Femur (tissue), 1 donor: ENCODE results near the gene TEX2.
"Not testable (repeated sequence)": the region's sequence is repeated elsewhere in the genome, so short reads cannot be mapped to it uniquely, and the experiment has no call there.

ENCODE experiments used
- DNase-seq: peaks from one replicate; pipeline ENCODE4 v3.0.0-alpha.2; 2017

The TEX2 gene

DNA sequence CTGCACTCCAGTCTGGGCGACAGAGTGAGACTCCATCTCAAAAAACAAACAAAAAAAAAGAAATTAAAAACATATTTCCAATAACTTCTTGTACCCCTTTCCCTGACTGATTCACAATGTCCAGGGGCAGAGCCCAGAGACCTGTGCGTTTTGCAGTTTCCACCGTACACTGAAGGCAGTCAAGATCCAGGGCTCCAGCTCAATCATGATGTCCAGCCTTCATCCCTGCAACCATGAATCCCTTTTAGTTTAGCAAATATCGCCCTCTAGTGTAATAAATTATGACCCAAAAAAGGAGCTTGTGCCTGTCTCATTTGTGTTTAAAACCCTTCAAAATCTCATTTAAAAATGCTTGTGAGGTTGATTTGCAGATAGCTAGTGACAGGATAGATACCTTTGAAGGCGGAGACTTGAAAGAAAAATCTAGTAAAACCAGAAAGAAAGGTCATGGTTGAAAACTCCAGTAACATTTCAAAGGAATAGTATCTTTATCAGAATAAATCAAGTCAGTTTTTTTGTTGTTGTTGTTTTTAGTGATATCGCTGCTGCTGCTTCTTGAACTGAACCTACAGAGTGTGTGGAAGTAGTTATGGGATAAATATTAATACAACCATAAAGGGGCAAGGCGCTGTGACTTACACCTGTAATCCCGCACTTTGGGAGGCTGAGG, 129.4 kb downstream of the TEX2 start:
- DNase-seq, result no peak

DNA sequence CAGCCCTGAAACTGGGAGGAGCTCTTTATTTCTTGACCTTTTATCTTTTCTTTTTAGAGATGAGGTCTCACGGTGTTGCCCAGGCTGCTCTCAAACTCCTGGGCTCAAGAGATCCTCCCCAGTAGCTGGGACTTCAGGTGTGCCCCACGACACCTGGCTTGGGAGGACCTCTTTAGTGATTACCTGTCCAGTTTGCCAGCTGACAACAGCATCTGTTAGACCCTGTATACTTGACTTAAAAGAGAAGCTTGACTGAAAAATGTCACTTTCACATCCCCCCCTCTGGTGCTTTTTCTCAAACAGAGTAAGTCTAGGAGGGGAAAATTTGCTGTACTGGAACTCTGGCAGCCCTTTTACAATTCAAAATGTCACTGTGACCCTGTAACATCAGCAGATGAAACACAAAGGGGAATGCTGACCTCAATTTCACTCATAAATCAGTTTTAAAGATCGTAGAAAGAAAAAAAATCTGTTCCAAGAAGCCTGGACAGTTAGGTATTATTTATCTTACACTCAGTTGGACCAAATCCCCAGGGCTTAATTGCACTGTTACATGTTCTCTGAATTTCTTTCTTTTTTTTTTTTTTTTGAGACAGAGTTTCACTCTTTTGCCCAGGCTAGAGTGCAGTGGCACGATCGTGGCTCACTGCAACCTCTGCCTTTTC, 131.3 kb downstream of the TEX2 start:
- no peak for DNase-seq

DNA sequence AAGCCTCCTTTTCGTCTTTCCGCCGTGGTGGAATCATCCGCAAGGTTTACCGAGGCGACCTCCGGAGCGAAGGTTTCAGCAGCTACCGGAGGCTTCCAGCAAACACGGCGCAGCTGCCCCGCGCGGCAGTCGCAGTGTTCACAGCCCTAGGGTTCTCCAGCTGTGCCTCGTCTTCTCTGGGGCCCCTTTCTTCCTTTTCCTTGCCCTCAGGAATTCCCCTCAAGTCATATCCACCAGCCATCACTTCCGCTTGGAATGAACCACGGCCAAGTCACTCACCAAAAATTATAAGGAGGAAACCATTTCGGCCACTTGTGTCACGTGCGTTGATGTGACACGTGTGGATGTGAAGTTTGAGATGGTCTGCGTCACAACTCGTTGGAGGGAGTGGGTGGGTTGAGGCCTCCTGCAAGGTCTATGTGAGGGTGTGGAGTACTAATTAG, 132.5 kb downstream of the TEX2 start:
- DNase-seq, result no peak

DNA sequence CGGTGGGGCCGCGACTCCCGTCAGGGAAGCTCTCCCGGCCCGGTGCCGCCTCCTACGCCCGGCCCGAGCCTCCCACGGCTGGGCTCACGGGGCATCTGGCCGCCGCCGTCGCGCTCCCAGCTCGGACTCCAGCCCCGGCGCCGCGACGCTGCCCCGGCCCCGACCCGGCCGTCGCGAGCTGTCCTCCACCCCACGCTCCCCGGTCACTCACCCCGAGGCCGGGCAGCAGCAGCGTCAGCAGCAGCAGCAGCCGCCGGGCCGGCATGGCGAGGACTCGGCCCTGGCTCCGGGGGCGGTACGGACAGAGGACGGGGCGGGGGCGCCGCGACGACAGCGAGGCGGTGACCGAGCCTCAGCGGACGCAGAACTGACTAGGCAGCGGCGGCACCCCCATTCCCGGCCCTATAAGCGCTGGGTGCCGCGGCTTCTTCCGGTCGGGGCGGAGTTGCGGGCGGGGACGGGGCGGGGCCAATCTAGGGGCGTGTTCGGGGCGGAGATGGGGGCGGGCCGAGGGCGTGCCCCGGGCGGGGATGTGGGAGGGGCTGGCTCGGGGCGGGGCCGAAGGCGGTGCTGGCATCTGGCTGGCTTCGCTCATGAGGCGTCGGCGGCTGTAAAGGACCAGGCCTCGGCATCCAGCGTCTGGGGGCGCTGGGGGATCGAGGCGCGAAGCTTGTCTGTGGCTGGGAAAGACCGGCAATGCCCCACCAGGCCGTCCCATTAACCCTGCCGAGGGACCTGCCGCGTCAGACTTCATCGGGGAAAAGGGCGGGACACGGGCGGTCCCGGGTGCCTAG, 133.1 kb downstream of the TEX2 start, which contains the start of gene ERN1:
TSS of gene ERN1 (minus strand) at position 380 of the 794 bp plus-strand sequence. CDS start at position 265, 115 bp downstream.
- DNase-seq, result peak; percentile 96

DNA sequence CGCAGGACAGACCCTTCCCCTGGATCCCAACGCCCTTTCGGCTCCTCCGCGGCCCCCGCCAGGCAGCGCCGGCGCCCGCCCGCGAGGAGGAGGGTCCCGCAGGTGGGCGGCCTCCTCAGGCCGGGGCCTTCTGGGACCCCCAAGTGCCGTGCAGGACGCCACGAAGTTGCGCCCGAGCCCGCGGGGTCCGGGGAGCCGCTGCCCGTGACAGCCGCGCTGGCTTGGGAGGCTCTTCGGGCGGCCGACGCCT, 133.6 kb downstream of the TEX2 start:
- DNase-seq, result no peak

DNA sequence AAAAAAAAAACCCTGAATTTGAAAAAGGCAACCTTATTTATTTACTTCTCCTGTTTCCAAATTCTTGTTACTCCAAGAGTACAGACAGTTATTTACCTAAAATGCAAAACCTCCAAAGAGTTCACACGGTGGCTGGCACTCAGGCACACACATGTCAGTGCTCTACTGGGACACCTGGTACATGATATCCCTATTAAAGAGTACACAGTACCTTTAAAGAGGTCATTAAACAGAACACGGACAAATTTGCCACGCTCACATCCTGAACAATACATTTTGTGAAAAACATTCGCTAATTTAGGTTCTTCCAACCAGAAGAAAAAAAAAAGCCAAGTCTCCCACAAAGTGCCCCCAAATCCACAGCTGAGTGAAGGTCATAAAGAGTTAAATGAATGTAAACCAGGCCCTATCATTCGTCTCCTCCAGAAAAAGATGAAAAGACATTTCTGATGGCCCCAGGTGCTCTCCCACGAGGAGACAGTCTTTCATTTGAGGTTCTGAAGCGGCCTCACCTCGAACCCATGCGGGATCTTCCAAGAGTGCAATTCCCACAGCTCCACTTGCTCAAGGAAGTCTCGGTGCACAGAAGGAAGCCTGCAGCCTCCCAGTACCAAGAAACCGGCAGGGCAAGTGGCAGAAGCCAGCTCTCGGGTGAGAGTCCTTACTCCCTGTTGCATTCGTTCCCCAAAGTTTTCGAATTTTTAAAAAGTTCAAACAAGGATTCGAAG, 134.1 kb downstream of the TEX2 start:
- DNase-seq, result no peak

DNA sequence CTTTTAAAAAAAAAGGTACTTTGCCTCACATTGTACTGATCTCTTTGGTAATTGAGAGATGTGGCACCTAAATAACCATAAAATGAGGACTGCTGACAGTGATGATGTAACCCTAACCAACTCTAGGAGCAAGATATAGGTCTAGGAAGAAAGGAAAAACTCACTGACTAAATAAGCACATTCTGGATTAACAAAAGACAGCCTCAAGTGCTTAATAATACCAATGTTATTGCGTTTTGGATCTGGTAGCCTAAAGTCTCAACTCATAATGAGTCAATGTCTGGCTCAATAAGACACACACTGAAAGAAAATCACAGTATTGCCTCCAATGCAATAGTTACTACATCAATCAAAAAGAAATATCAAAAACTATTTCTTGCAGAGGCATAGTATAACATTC, 136.1 kb downstream of the TEX2 start:
- DNase-seq, result no peak

DNA sequence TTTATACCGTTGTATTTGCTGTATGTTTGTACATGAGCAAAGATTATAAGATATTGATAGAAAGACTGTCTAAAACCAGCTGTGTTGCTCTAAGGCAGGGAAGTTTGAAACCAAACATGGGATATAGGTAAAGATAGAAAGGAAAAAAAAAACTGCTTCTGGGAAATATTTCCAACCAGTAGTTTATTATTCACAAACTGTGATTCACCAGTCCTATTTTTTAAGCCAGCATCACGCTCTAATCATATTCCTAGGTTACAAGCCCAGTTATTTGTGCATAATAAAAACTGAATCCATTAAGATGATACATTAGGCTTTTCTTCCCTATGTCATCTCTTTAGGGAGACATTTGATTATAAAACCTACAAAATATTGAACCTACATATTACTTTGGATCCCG, 137.1 kb downstream of the TEX2 start:
- no peak for DNase-seq

- DNase-seq, result no peak
Measured at GRCh38 chr17:64124609-64125008, 138.5 kb downstream of the TEX2 start.

DNA sequence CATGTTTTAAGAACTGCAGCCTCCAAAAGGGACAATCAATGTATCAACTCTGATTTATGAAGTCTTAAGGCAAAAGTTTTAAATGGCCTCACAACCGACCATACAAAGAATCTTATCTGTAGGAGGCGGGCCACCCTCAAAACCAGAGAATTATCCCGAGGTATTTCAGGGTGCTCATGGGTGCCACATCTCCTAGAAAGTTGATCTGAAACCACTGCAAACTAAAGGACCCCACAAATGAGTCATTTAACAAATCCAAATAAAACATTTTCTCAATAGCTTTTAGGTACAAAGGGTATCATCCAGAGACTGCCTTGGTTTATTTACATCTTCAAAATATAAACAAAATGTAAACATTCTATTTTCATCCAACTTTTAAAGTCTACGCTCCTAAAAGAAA, 139.9 kb downstream of the TEX2 start:
- DNase-seq, result no peak

GRCh38 chr17:64120972-64121786, 141.9 kb downstream of the TEX2 start:
- not testable (repeated sequence) for DNase-seq

DNA sequence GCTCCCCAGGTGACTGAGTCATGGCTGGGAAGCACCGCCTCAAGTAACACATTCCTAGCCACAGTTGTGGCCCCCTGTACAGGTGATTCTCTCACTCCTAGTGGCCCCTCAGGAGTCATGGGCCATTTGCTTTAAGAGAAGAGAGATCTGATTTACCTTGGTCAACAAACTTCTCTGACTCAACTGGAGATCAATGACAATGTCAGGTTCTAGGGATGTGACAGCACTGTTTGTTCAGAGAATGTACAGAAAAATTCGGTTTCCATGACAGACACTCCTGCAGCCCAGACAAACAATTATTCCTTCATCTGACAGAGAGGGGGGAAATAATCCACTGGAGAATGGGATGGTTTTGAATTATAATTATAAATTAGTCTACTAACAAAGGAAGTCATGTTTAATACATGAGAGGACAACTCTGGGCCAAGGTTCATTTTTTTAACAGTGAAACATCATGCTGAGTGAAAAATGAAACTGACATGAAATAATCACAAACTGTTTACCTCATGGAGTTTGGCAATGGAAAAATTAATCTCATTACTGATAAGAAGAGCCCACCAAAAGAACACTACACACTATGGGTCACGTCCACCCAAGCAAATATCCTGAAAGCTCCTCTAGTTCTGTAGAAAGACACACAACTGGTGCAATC, 142.8 kb downstream of the TEX2 start:
- no peak for DNase-seq

- DNase-seq, result peak; percentile 47
Measured at GRCh38 chr17:64117981-64118979, 144.8 kb downstream of the TEX2 start.

DNA sequence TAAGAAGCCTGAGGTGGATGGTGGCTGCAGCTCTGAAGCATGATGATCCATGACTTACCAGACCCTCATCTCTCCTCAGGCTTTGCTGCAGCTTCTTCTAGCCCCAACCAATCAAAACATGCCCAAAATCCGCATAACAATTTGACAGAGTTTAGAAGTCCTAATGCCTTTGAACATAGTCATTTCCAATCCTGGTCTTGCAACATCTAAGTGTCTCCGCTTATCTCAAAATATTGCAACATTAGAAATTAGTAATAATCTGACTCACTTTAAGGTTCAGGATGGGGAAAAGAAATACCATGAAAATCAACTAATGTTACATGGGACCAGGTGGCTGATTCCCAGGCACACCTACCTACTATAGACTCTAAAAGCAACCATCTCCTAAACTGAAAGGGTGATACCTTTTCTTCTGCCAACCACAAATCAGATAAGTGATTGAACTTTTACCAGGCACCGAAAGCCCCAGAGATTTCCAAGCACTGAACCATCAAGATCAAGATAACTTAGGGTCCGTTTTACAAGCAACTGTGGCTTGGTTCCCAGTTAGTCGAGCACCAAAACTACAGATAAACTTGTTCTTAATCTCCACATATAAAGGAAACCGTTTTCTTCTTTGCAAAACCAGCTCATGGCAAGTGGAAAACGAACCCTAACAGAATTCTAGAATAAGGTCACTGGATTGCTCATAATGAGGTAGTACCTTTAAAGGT, 147.1 kb downstream of the TEX2 start:
- DNase-seq, result no peak

DNA sequence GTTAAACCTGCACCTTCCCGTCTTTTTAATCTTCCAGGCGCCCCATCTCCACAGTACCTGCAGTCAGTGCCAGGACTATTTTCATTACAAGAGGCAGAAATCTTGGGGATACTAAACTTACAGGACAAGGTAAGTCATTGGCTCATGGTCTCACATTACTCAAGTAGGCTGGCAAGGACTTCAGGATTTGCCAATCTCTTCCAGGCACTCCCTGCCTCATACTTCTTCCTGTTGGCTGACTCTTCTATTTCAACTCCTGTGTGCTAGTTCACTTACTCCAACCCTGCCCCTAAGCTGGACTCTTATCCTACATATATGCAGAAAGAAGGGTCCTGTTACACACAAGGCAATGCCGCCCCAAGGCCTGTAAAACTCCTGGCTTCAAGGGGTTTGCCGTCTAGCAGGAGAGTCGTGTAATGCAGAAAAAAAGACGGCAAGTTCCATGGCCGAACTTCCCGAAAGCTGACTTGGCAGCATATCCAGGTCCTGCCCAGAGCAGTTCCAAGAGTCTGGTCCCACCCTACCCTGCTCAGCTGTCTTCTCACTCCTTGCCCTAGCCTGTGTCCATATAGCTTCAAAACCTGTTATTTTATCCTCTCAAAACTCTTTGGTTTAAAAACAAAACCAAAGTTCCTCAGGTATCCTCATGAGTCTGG, 147.9 kb downstream of the TEX2 start:
- no peak for DNase-seq

- DNase-seq, result no peak
Measured at GRCh38 chr17:64113006-64113405, 150.1 kb downstream of the TEX2 start.

DNA sequence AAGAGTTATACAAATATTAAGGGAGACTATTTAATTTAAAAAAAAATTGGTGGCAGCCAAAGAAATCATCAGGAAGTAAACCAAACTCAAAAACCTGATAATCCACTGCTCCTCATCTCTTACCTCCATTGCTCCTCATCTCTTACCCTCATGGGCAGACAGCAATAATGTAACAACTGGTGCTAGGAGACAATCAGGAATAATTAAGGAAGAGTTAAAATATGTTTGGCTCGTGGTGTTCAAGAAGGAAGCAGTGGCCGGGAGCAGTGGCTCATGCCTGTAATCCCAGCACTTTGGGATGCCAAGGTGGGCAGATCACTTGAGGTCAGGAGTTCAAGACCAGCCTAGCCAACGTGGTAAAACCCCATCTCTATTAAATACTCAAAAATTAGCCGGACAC, 151.2 kb downstream of the TEX2 start:
- no peak for DNase-seq

DNA sequence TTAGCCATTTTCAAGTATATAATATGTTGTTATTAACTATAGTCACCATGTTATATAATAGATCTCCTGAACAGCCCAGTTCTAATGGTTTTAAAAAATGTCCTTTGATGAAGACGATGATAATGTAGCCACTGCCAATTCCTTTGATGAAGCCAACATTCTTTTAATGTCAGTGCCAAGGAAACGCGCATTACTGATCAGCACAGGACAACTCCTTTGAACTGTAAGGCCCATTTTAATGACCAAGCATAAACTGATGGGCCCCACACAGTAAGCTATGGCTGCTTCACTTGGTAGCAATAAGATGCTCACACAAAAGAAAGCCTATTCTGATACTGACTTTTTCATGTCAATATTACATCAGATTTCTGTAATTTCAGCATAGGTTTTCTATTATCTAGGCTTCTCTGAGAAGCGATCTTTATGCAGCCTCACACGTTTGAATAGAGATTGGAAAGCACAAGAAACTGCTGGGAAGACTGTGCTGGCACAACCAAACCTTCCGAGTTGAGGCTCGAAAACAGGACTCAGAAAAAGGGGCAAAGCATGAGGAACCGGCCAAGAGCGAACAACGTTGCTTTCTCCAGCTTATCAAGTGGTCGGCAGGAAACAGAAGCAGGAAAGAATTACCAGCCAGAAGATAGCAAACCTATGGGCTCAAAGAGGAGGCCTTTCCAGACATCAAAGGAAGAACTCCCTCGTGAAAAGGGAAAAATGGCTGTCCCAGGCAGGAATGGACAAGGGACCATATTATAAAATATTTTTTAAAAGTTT, 152.5 kb downstream of the TEX2 start:
- DNase-seq, result no peak

GRCh38 chr17:64109400-64109799, 153.7 kb downstream of the TEX2 start:
- no peak for DNase-seq
